B cell (primary cell): Measurements from ENCODE around the gene HDLBP.

Experiments
- EZH2 ChIP-seq: IDR thresholded peaks from 2 replicates; pipeline ENCODE4 v1.6.1; 2012; ENCODE audit warnings: borderline replicate concordance, low read depth, mild to moderate bottlenecking, moderate library complexity, low read length; ENCODE audit not compliant: insufficient read depth, poor library complexity, severe bottlenecking
- TF ChIP-seq, protein P1 (sequence below): fragments of 200-600 bp; IDR thresholded peaks from one replicate; pipeline ENCODE4 v1.8.0; 2022; ENCODE audit warnings: antibody characterized with exemption, mild to moderate bottlenecking

- TF ChIP-seq, protein P1, sequence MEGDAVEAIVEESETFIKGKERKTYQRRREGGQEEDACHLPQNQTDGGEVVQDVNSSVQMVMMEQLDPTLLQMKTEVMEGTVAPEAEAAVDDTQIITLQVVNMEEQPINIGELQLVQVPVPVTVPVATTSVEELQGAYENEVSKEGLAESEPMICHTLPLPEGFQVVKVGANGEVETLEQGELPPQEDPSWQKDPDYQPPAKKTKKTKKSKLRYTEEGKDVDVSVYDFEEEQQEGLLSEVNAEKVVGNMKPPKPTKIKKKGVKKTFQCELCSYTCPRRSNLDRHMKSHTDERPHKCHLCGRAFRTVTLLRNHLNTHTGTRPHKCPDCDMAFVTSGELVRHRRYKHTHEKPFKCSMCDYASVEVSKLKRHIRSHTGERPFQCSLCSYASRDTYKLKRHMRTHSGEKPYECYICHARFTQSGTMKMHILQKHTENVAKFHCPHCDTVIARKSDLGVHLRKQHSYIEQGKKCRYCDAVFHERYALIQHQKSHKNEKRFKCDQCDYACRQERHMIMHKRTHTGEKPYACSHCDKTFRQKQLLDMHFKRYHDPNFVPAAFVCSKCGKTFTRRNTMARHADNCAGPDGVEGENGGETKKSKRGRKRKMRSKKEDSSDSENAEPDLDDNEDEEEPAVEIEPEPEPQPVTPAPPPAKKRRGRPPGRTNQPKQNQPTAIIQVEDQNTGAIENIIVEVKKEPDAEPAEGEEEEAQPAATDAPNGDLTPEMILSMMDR: no peak
- TF ChIP-seq EZH2: no peak
Measured at GRCh38 chr2:241321033-241321432, 5.6 kb upstream of the HDLBP start.
